NCI-H1048 (cell line): ENCODE measurements around the gene IL36RN.
"Not testable (repeated sequence)": the region's sequence is repeated elsewhere in the genome, so short reads cannot be mapped to it uniquely, and the experiment has no call there.

Experiments
- DNase-seq: peaks from one replicate; lab custom pipeline; 2025; lab: John Stamatoyannopoulos, UW

The IL36RN gene

GRCh38 chr2:113075030-113075429, 16.0 kb downstream of the IL36RN start:
- DNase-seq: no peak

- DNase-seq: no peak
Measured at GRCh38 chr2:113075600-113075999, 16.6 kb downstream of the IL36RN start.

GRCh38 chr2:113076954-113077669, 18.1 kb downstream of the IL36RN start:
- DNase-seq: no peak

- no peak for DNase-seq
Measured at GRCh38 chr2:113077921-113078320, 18.9 kb downstream of the IL36RN start.

- DNase-seq: no peak
Measured at GRCh38 chr2:113078350-113078839, 19.4 kb downstream of the IL36RN start.

GRCh38 chr2:113079131-113079530, 20.1 kb downstream of the IL36RN start:
- DNase-seq: no peak

GRCh38 chr2:113080134-113080533, 21.1 kb downstream of the IL36RN start:
- DNase-seq: no peak

- no peak for DNase-seq
Measured at GRCh38 chr2:113081488-113082210, 22.7 kb downstream of the IL36RN start.

GRCh38 chr2:113083296-113083695, 24.3 kb downstream of the IL36RN start:
- DNase-seq: no peak

- DNase-seq: no peak
Measured at GRCh38 chr2:113084249-113085000, 25.4 kb downstream of the IL36RN start.

- no peak for DNase-seq
Measured at GRCh38 chr2:113085542-113085941, 26.5 kb downstream of the IL36RN start.

- DNase-seq: no peak
Measured at GRCh38 chr2:113088213-113088992, 29.4 kb downstream of the IL36RN start.

- no peak for DNase-seq
Measured at GRCh38 chr2:113089916-113090315, 30.9 kb downstream of the IL36RN start.

GRCh38 chr2:113091231-113091896, 32.4 kb downstream of the IL36RN start:
- DNase-seq: no peak

GRCh38 chr2:113092864-113093612, 34.0 kb downstream of the IL36RN start:
- no peak for DNase-seq

- no peak for DNase-seq
Measured at GRCh38 chr2:113093613-113093977, 34.6 kb downstream of the IL36RN start.

- DNase-seq: not testable (repeated sequence)
Measured at GRCh38 chr2:113096306-113096705, 37.3 kb downstream of the IL36RN start.

GRCh38 chr2:113096842-113097618, 38.0 kb downstream of the IL36RN start:
- not testable (repeated sequence) for DNase-seq

- DNase-seq: no peak
Measured at GRCh38 chr2:113098041-113098440, 39.0 kb downstream of the IL36RN start.

GRCh38 chr2:113098532-113098931, 39.5 kb downstream of the IL36RN start:
- DNase-seq: no peak
